NCI-H524 treated with DMSO at 0.1 percent for 48 hours (cell line): ENCODE measurements around the gene ZBTB4.

Experiments
- DNase-seq: peaks from one replicate; lab custom pipeline; 2025; lab: John Stamatoyannopoulos, UW

ZBTB4 gene

GRCh38 chr17:7479213-7480088 lies at the start of gene ZBTB4:
Gene ZBTB4 (minus strand): TSS chr17:7479631. CDS start chr17:7466801, 12,830 bp downstream.
- DNase-seq = no peak

DNA sequence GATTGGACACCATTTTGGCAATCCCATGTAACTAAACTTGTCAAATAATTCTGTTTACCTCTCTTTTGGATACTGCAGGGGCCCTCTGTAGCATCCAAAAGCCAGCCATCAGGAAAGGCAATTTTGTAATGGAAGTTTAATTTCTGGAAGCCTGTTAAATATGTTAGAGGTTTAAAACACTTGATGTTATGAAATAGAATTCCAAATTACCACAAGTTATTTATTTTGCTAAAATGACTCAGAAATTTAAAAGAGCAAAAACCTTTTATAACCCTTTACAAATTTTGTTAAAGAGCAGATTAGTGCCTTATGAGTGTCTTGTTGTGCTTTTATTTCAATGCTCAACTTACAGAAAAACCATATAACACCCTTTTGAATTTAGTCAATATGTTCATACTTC lies 49.4 kb upstream of the ZBTB4 start:
- no peak for DNase-seq

DNA sequence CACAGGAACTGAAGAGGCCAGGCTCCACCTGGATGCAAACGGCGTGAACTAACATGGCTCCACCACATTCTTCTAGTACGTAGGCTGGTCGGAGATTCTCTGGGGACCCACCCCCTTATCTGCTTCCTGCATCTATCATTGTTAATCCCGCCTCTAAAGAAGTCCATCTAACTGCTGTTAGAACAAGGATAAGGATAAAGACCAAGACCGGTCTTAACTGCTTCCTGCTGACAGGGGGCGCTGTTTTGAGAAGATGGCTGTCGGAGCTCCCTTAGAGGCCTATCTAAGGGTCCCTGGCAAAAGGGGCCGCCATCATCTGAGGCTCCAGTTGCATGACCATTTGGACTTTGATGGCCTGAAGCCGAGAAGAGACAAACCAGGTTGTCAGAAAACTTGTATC lies 43.6 kb upstream of the ZBTB4 start:
- no peak for DNase-seq

DNA sequence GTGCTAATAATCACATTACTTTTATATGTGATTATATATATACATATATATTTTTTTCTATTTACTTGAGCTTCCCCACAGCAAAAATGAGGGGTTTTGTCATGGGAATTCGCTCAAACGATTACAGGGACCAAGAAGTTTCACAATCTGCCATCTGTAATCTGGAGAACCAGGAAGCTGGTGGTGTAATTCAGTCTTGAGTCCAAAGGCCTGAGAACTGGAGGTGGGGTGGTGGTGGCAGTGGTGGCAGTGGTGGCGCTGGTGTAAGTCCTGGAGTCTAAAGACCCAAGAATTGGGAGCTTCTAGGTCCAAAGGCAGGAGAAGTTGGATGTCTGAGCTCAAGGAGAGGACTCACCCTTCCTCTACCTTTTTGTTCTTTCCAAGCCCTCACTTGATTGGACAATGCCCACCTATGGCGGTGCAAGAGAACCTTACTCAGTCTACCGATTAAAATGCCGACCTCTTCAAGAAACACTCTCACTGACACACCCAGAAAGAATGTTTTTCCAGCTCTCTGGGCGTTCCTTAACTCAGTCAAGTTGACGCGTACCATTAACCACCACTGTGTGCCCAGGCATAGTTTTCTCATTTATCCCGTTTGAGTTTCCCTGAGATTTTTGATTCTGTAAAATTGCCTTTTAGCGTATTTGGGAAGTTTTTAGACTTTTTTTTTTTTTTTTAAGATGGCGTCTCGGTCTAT lies 36.6 kb upstream of the ZBTB4 start:
- DNase-seq = no peak

GRCh38 chr17:7513850-7514419 lies 34.5 kb upstream of the ZBTB4 start:
- DNase-seq = no peak

GRCh38 chr17:7512824-7513540 lies 33.6 kb upstream of the ZBTB4 start:
- no peak for DNase-seq

DNA sequence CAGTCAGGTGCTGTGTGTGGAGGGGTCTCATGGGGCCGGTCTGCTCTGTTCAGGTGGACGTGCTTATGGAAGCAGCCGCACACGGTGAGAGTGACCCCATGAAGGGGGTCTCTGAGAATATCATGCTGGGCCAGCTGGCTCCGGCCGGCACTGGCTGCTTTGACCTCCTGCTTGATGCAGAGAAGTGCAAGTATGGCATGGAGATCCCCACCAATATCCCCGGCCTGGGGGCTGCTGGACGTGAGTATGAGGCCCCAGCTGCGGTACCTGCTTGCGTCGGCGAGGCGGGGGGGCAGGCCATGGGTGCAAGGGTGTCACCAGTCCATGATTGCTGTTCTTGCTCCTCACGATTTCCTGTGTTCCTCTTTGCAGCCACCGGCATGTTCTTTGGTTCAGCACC lies 32.7 kb upstream of the ZBTB4 start:
- DNase-seq = no peak

GRCh38 chr17:7511108-7511507 lies 31.7 kb upstream of the ZBTB4 start:
- no peak for DNase-seq

DNA sequence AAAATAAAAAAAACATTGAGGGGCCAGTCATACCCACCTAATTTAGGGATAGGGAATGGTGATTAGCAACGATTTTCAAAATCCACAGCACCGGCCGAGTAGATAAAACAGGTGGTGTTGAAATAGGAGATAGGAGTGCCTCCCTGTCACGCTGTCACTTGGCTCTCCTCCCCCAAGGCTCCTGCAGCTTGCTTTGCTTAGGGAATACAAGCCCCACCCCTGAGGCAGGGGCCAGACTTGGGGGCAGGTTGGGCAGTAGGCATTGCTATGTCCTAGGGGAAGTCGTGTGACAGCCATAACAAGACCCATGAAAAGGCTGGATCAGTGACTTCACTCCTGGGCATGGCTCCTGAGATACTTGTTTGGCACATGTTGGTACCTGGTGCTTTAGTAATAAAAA lies 30.5 kb upstream of the ZBTB4 start:
- no peak for DNase-seq

- DNase-seq = no peak
These were observed 29.4 kb upstream of the ZBTB4 start for GRCh38 chr17:7508846-7509245.

- DNase-seq = no peak
These were observed 28.7 kb upstream of the ZBTB4 start for GRCh38 chr17:7508145-7508544.

DNA sequence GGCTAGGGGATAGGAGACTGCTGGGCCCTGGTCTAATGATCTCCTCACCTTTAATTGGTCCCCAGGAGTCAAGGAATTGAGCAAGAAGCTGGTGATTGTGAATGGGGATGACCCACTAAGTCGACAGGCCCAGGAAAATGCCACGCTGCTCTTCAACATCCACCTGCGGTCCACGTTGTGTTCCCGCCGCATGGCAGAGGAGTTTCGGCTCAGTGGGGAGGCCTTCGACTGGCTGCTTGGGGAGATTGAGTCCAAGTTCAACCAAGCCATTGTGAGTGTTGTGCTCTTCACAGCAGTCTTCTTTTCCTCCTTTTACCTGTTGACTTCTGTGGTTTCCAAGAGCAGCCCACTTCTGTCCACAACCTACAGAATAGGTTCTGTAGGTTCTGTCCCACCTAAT lies 24.1 kb upstream of the ZBTB4 start:
- DNase-seq = no peak

DNA sequence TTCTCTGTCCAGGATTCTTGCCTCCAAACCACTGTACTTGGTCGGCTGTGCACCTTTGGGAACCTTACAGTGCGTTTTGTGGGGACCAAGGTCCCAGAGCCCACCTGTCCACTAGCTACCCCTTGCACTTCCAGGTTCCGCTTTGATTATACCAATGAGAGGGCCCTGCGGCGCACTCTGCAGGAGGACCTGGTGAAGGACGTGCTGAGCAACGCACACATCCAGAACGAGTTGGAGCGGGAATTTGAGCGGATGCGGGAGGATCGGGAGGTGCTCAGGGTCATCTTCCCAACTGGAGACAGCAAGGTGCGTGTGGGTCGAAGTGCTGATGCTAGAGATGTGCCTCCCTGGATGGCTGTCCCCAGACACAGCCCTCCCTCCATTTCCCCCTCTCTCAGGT lies 23.6 kb upstream of the ZBTB4 start:
- DNase-seq = no peak

DNA sequence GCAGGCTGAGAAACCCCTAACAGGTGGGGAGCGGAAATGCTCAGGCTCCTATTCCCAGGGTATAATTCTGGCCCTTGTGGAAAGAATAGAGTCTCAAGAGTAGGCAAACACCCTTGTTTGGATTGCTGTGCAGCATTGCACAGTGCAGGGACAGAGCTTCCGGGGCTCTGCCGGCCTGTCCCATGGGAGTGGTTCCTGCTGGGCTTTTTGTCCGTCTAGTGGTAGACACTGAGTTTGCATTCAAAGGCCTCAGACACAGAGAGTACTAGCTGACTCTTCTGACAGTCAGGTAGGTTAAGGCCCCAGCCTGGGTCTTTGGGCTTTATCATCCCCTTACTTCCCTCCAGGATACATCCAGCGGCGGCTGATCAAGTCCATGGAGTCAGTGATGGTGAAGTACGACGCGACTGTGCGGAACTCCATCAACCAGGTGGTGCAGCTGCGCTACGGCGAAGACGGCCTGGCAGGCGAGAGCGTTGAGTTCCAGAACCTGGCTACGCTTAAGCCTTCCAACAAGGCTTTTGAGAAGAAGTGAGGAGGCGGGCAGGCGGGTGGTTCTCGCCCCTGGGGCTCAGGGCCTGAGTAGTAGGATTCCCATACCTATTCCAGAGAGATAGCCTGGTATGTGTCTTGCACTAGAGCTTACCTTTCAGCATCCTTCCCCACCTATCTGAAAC lies 22.9 kb upstream of the ZBTB4 start:
- DNase-seq = no peak

GRCh38 chr17:7501729-7502128 lies 22.3 kb upstream of the ZBTB4 start:
- no peak for DNase-seq

DNA sequence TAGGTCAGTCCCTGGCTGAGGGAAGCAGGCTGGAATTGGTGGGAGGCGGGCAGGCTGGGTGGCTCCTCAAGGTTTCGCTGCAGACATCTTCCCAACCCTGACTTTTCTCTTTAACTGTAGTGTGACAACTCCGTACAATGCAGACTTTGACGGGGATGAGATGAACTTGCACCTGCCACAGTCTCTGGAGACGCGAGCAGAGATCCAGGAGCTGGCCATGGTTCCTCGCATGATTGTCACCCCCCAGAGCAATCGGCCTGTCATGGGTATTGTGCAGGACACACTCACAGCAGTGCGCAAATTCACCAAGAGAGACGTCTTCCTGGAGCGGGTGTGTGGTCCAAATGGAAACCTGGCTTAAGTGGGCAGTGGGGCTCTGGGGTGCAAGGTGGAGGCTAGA lies 19.7 kb upstream of the ZBTB4 start:
- DNase-seq = no peak

DNA sequence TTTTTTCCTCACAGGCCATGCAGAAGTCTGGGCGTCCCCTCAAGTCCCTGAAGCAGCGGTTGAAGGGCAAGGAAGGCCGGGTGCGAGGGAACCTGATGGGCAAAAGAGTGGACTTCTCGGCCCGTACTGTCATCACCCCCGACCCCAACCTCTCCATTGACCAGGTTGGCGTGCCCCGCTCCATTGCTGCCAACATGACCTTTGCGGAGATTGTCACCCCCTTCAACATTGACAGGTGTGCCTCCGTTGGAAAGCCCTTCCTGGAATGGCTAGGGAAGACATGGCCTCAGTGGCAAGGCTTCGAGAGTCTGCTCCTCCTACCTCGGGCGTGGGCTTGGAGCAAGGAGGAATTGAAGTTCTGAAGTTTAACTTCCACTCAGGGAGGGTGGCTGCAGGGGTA lies 18.2 kb upstream of the ZBTB4 start:
- DNase-seq = no peak

DNA sequence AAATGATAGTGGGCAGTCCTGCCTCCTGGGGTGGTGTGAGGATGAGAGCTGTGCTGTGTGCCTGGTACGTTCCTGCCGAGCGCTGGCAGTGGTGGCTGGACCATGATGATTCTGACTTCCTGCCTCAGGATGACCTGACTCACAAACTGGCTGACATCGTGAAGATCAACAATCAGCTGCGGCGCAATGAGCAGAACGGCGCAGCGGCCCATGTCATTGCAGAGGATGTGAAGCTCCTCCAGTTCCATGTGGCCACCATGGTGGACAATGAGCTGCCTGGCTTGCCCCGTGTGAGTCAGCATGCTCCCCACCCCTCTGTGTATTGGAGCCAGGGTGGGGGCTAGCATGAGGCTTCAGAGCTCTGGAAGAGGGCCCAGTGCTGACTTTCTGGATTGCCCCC lies 17.8 kb upstream of the ZBTB4 start:
- no peak for DNase-seq

DNA sequence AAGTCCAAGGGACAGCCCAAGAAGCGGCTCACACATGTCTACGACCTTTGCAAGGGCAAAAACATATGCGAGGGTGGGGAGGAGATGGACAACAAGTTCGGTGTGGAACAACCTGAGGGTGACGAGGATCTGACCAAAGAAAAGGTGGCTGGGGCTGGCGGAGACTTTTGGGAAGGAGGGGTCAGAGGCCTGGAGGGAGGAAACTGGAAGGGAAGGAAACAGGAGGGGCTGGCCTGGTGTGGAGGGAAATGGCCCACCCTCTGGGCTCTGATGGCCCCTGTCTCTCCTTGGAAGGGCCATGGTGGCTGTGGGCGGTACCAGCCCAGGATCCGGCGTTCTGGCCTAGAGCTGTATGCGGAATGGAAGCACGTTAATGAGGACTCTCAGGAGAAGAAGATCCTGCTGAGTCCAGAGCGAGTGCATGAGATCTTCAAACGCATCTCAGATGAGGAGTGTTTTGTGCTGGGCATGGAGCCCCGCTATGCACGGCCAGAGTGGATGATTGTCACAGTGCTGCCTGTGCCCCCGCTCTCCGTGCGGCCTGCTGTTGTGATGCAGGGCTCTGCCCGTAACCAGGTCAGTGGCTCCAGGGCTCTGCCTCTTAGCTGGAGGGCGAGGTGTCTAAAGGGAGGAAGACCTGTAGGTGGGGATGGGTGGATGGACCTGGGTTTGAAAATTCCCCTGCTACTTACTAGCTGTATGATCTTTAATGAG lies 17.2 kb upstream of the ZBTB4 start:
- no peak for DNase-seq

DNA sequence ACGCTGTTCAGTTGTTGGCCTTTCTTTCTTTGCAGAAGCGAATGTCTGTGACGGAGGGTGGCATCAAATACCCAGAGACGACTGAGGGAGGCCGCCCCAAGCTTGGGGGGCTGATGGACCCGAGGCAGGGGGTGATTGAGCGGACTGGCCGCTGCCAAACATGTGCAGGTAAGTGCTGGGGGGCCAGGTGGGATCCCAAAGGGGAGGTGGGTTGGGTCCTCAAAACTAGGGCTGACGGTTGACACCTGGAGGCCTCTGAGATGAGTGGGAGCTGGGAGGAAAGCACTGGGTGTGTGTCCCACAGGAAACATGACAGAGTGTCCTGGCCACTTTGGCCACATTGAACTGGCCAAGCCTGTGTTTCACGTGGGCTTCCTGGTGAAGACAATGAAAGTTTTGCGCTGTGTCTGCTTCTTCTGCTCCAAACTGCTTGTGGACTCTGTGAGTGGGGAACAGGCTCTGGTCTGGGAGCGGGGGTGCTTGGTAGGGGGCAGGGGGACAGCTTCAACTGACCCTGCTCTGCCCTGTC lies 16.5 kb upstream of the ZBTB4 start:
- no peak for DNase-seq

DNA sequence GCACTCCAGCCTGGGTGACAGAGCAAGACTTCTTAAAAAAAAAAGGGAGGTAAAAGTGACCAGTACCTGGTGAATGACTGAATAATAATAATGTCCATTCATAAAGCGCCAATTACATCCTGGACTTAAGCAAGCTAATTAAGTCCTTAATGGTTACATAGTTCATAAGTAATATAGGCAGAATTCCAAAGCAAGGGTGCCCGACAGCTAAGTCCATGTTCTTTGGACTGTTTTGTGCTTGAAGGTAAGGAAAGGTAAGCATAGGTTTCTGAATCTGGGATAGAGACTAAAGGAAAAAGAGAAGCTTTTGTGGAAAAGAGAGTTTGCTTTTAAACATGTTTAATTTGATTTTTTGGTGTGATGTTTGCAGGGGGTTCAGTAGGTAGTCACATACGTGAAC lies 14.5 kb upstream of the ZBTB4 start:
- no peak for DNase-seq
